Stimulated activated CD8-positive, alpha-beta memory T cell treated with anti-CD3 and anti-CD28 coated beads, Interleukin-15, amount 100 ng/mL, for 48 hours (primary cell): ENCODE data around the gene B3GNT4.
"Not testable (repeated sequence)": the region's sequence is repeated elsewhere in the genome, so short reads cannot be mapped to it uniquely, and the experiment has no call there.

ENCODE experiments used
- DNase-seq, 2 donors: peaks; one replicate each; pipeline ENCODE4 v3.0.0-alpha.2; 2020; ENCODE audit warnings: low read depth in 2 of 2

B3GNT4 gene

DNA sequence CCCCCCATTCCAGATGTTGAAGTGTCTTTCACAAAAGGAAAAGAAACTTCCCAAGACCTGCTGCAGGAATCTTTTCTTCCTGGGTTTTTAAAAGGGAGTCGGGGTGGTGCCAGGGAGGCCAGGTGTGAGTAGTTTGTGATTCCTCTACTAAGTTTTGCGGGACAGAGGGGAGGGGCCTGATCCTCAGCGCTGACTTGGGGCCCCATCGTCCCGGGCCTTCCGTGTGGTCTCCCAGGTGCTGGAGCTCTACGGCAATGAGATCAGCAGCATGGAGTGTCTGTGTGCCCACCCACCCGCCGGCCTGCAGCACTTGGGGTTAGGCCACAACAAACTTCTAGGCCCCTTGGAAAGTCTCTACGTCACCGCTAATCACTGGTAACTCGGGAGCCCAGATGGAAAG lies 16.0 kb upstream of the B3GNT4 start:
- DNase-seq = no peak

DNA sequence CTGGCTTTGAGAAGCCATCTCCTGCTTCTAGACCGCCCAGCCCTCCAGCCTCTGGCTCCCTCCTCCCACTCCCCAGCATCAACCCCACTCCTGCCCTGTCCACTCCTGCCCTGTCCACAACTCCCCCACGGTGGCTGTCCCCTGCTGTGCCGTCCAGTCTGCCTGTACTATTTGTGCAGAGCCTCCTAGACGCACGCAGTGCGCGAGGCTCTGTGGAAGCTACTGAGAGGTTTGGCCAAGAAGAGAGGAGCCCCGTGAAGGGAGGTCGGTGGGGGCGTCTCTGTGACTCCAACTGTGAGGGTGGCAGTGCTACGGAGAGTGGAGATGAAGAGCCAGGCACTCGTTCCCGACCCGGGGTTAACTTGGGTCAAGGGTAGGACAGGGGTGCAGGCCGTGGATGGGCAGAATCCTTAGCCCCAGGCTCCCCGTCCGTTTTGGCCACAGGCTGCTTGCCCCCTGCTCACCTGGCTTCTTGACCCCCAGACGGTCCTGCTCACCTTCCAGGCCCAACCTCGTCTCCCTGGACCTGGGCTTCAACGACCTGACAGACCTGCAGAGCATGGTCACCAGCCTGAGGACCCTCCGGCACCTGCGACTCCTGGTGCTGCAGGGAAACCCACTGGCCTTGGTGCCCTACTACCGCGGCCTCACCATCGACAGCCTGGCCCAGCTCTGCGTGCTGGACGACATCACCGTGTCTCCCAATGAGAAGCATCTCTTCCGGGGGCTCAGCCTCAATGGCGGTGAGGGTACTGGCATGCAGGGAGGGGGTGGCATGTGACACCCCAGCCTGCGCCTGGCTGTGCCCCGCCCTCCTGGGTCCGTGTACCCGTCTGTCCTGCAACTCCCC lies 13.7 kb upstream of the B3GNT4 start:
- DNase-seq = no peak

DNA sequence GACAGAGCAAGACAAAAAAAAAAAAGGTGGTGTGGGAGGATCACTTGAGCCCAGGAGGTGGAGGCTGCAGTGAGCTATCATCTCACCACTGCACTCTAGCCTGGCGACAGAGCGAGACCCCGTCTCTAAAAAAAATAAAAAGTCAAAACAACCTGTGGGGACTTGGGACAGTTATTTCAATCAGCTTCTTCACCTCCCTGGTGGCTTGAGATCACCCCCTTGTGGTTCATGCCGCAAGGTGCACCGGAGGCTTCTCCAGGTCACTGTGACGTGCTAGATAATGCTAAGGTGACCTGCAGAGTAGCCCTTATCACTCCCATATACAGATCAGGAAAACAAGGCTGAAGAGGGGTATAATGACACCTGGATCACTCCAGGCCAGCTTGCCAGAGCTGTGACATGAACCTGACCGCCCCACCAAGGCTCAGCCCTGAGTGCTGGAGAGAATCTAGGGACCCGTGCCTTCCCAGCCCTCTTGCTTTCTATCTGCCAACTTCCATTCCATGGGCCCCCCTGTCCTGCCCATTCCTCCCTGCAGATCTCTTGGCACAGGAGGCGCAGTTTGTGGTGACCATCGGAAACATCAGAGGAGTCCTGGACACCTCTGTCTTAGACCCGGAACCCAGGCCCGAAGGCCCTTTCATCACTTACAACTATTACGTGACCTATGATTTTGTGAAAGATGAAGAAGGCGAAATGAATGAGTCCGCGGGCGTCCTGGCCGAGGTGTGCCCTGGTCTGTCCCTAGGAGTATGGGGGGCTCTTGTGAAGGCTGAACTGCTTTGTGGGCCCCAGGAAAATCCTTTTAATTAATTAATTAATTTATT lies 12.5 kb upstream of the B3GNT4 start:
- peak; percentile 49 to 50 for DNase-seq

DNA sequence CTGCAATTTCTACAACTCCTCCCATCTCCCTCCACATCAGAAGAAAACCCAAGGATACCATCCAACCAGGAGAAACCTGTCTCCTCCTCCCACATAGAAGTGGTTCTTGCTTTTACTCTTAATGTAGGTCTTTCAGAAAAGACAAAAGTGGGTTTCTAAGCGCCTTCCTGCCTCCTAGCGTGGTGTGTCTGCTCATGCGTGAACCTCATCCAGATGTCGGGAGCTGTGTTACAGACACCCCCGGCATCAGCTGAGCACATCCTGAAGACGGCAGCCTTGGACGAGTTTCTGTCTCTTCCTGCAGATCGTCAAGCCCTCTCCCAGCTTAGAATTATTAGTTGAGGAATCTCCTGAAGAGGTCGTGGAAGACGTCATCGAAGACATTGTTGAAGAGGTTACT lies 11.1 kb upstream of the B3GNT4 start:
- DNase-seq = no peak

DNA sequence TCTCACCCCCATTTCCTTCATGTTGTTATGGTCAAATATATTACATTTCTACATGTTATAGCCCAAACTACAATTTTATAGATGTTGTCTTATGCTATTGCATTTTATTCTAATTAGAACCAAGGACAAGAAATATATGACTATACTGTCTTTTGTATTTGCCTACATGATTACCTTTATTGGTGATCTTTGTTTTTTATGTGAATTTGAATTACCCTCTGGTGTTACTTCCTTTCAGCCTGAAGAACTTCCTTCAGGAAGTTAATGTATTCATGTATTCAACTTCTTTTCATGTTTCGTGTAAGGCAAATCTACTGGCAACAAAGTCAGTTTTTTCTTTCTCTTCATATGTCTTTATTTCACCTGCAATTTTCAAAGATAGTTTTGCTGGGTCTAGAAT lies 8.7 kb upstream of the B3GNT4 start:
- DNase-seq = no peak

DNA sequence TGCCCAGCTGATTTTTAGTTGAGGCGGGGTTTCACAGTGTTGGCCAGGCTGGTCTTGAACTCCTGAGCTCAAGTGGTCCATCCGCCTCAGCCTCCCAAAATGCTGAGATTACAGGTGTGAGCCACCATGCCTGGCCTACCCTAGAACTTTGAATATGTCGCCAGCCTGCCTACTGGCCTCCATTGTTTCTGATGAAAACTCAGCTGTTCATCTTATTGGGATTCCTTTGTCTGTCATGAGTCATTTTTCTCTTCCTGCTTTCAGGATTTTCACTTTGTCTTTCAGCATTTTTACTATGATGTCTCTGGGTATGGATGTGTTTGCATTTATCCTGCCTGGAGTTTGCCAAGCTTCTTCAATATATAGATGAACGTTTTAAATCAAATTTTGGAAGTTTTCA lies 8.1 kb upstream of the B3GNT4 start:
- no peak for DNase-seq

DNA sequence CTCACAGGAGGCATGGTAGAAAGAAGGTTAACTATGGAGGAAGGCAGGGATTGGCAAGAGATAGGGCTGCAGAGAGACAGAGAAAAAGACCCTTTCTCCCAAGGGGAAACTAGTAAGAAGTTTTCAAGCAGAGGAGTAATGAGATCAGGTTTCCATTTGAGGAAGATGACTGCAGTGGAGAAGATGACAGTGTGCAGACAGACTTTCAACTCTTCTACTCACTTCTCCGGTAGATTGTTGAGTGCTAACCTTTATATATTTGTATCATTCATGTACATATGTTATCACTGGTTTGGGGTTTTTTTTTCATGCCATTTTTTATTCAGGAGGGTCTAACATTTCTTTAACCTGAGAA lies 5.9 kb upstream of the B3GNT4 start:
- no peak for DNase-seq

DNA sequence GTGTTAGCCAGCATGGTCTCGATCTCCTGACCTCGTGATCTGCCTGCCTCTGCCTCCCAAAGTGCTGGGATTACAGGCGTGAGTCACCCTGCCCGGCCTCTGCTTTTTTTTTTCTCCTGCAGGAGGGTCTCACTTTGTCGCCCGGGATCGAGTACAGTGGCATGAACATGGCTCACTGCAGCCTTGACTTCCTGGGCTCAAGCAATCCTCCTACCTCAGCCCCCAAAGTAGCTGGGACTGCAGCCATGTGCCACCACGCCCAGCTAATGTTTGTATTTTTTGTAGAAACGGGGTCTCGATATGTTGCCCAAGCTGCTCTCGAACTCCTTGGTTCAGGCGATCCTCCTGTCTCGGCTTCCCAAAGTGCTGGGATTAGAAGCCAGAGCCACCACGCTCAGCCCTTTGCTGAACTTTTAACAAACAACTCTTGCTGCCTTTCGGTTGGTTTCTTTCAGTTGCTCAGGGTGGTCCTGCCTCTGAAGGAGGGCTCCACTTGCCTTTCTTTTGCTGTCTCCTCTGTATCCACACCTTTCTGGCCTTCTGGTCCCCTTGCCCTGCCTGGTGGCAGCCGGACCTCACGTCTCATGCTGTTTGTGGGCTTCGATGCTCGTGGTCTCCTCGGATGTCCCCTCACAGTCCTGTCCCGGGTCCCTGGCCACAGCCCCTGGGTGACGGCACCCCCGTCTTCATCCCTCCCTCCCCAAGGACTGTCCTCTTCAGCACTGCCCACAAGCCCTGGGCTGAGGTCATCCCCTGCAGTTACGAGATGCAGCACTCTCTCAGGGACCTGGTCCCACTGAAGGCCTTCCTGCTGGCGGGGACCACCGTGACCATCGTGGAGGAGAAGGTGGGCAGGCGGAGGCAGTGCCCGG lies 3.8 kb upstream of the B3GNT4 start:
- DNase-seq = no peak

DNA sequence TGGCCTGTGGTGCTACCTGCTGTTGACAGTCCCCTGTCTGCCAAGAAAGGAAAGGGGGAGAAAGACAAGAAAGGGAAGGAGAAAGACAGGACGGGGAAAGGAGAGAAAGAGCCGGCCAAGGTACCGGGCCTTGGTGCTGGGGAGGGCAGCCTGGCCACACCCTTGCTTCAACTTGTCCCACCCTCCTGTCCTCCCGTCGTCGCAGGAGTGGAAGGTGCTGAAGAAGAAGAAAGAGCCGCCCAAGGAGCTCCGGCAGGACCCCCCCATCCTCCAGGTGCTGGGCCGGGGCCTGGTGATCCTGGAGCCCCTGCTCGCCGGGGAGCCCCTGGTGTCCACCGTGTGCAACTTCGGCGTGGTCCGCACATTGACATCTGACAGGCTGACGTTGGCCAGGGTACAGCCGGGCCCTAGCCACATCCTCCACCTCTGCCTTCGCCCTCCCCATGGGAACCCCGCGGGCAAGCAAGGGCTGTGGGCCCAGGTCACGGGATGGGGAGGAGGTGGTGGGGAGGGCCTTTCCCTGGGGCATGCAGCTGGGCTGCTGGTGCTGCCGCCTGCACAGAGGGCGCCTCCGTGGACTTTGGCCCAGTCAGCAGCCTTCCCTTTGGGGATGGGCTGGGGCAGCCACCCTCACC lies 2.9 kb upstream of the B3GNT4 start:
- no peak for DNase-seq

DNA sequence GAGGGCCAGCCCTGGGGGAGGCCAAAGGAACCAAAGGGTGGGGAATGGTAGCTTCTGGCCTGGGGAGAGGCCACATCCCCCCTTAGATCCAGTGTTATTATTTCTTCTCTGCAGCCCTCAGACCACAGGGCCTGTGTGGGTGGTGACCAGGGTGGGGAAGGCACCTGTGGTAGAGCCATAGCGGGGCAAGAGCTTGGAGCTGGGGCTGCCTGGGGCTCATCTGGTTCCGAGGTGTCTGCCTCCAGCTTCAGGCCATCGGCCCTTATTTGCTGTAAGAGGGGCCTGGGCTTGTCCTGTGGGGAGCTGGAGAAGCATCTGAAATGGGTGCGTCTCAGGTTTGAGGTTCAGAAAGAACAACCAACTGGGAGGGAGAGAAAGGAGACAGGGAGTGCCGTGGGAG lies 2.1 kb upstream of the B3GNT4 start:
- no peak for DNase-seq

DNA sequence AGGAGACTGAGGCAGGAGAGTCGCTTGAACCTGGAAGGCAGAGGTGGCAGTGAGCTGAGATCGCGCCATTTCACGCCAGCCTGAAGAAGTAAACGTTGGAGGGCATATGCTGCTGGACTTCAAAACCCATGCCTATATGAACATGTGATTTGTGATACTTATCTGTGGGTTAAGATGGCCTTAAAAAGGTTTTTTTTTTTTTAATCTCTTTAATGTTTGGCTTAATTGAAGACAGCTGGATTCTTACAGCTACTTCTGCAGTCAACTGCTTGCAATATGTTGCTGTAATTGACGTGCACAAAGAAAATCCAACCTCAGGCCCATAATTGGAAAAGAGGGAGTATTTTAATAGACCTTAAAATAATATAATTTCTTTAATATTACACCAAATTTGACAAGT lies 1.5 kb upstream of the B3GNT4 start:
- DNase-seq = no peak

DNA sequence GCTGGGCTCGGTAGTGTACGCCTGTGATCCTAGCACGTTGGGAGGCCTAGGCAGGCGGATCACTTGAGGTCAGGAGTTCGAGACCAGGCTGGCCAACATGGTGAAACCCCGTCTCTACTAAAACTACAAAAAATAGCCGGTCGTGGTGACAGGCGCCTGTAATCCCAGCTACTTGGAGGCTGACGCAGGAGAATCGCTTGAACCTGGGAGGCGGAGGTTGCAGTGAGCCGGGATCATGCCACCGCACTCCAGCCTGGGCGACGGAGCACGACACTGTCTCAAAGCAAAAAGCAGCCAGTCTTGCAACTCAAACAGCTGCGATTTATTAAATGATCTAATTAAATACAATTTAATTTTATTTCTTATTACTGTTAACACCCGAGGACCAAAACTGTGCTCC lies 698 bp upstream of the B3GNT4 start:
- not testable (repeated sequence) for DNase-seq

DNA sequence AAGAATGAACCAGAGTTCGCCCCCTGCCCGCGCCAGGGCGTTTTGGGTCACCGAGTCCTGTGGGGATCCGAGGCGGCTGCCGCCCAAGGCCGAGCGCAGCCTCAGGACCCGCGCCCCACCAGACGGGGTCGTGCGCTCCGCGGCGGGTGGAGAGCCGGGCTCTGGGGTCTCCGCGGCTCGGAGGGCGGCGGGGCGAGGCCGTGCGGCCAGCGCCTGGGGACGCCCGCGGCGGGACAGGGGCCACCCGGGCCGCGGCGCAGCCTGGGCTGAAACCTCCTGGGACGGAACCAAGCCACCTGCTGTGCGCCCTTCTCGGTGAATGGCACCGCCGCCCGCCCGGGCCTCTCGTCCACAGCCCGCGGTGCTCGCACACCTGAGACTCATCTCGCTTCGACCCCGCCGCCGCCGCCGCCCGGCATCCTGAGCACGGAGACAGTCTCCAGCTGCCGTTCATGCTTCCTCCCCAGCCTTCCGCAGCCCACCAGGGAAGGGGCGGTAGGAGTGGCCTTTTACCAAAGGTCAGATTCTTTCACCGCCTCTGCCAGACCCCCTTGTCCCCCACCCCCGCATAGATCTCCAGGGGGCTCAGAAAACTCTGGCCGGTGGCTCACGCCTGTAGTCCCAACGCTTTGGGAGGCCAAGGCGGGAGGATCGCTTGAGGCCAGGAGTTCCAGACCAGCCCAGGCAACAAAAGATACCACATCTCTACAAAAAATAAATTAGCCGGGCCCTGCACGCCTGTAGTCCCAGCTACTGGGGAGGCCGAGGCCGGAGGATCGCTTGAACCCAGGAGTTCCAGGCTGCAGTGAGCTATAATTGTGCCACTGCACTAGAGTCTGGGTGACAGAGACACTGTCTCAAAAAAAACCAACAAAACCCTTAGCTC lies 901 bp downstream of the B3GNT4 start:
- no peak for DNase-seq

DNA sequence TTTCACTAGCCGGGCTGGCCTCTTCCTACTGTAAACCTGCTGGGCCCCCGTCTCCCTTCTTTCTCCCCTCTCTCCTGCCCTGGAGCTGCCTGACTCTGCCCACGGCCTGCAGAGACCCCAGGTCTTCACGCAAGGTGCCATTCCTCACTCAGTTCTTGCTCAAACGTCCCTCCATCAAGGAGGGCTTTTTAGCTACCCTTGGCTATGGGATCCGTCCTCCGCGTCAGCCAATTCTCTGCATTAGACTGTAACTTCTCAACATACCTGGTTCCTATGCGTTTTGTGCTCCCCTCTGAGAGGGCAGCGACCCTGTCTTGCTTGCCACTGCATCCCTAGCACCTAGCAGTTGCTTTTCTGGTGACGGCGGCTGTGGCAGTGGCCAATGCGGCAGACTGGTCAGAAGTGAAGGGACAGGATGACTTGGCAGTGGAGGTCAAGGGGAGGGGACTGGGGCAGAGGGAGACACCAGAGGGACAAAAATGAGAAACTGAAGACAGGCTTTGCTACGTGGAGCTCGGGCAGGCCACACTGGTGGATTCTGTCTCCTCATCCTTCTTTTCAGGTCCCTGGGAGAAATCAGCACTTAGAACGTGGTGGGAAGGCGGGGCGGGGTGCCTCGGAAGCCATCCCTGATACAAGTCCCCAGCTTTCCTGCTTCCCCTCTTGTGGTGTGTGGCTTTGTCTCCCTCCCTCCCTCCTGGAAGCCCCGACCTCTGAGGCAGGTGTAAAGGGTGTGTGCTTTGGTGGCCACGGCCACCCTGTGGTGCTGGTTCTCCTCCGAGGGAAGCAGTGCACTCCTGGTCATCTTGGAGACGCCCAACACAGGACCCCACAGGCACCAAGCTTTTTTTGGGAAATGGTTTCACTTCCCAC lies 1.8 kb downstream of the B3GNT4 start:
- no peak for DNase-seq

DNA sequence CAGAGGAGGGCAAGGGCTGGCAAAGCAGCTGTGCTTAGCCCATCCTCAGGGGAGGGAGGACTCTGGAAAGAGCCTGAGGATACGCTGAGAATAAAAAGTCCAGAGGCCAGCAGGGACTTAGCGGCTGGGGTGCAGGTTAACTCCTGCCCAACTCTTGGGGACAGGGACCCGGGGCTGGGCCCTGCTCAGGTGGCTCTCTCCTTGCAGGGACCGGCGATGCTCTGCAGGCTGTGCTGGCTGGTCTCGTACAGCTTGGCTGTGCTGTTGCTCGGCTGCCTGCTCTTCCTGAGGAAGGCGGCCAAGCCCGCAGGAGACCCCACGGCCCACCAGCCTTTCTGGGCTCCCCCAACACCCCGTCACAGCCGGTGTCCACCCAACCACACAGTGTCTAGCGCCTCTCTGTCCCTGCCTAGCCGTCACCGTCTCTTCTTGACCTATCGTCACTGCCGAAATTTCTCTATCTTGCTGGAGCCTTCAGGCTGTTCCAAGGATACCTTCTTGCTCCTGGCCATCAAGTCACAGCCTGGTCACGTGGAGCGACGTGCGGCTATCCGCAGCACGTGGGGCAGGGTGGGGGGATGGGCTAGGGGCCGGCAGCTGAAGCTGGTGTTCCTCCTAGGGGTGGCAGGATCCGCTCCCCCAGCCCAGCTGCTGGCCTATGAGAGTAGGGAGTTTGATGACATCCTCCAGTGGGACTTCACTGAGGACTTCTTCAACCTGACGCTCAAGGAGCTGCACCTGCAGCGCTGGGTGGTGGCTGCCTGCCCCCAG lies 2.8 kb downstream of the B3GNT4 start:
- DNase-seq = no peak

DNA sequence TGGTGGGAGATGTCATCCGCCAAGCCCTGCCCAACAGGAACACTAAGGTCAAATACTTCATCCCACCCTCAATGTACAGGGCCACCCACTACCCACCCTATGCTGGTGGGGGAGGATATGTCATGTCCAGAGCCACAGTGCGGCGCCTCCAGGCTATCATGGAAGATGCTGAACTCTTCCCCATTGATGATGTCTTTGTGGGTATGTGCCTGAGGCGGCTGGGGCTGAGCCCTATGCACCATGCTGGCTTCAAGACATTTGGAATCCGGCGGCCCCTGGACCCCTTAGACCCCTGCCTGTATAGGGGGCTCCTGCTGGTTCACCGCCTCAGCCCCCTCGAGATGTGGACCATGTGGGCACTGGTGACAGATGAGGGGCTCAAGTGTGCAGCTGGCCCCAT lies 3.5 kb downstream of the B3GNT4 start:
- no peak for DNase-seq

DNA sequence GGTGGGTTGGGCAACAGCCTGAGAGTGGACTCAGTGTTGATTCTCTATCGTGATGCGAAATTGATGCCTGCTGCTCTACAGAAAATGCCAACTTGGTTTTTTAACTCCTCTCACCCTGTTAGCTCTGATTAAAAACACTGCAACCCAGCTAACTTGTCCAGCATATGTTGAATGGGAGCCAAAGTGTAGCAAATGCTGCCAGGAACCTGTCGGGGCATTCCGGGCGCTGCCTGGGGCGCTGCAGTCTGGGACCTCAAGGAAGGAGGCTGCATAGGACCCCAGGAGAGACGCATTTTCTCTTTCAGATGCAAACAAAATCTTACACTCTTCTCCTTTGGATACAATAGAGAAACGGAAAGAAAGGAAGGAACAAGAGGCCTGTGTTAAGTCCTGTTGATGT lies 3.9 kb downstream of the B3GNT4 start:
- DNase-seq = no peak

DNA sequence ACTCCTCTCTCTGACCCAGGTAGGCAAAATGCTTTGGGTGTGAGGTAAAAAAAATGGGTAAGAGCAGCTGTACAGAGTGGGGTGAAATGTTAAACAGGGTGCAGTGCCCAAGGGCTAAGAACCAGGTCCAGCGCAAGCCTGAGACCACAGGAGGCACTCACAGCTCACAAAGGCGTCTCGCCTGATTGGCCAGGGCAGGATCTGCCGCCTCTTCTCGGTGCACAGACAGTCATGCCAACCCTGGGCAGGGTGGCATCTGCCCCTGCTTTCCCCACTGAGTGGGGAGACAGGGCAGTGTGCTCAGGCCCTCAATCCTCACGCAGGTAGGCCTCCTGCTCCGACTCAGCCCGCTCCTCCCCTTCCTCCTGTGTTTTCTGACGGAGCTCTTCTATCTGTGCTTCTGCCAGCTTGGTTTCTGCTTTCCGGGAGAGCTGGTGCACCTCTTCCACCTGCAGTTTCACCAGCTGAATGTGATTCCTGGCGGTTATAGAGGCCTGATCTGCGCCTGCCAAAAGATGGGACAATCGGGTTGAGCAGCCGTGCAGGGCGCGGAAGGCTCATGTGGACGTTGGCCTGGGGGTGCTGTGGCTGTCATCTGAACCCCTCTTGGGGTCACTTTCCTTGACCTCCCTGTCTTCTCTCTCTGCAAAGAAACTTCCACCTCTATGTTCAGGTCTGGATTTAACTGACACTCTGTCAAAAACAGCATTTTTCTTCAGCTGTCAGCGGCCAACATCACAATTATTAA lies 4.7 kb downstream of the B3GNT4 start:
- DNase-seq = no peak
